Muscle of leg (tissue), 11 donors: Measurements from ENCODE around the gene CLGN. TPM values are rescaled to one million over a fixed set of nuclear protein-coding genes. Genes with fewer than 3 reads are reported as not detected.
A peak's percentile ranks its signal among the peaks of the same experiment; 100 is the strongest.

Source experiments
- DNase-seq: peaks from one replicate; pipeline ENCODE4 v3.0.0; 2013
- H3K27ac ChIP-seq: one replicate; pipeline ENCODE4 v1.5.1; 2013; ENCODE audit warnings: mild to moderate bottlenecking, low read length, control low read depth
- H3K27me3 ChIP-seq: one replicate; pipeline ENCODE4 v1.6.1; 2013; ENCODE audit warnings: low read length; ENCODE audit not compliant: control insufficient read depth, insufficient read depth
- H3K36me3 ChIP-seq: one replicate; pipeline ENCODE4 v1.6.1; 2013; ENCODE audit warnings: low read length; ENCODE audit not compliant: control insufficient read depth, insufficient read depth
- H3K4me1 ChIP-seq: one replicate; pipeline ENCODE4 v1.6.1; 2013; ENCODE audit warnings: low read length; ENCODE audit not compliant: control insufficient read depth, insufficient read depth
- H3K4me3 ChIP-seq: one replicate; pipeline ENCODE4 v1.5.1; 2013; ENCODE audit warnings: low read length, control low read depth
- H3K9me3 ChIP-seq: replicated peaks from 2 replicates; pipeline ENCODE4 v1.6.1; 2013; ENCODE audit warnings: low read depth, low read length; ENCODE audit not compliant: control insufficient read depth
- WGBS: methylation state at CpG from one replicate; pipeline ENCODE4 v1.1.5; 2013; ENCODE audit warnings: missing lambda C conversion rate; ENCODE audit not compliant: insufficient coverage; 5-methylcytosine and 5-hydroxymethylcytosine counted together
- polyA plus RNA-seq, 8 donors: library from polyadenylated mRNA; unstranded; fragments of 120-200 nt; gene quantifications; one replicate each; pipeline versions ENCODE4 v1.2.1 to v1.2.3, GENCODE V29; 2013; ENCODE audit warnings: inconsistent platforms in 1 of 8, low replicate concordance in 1 of 8; ENCODE audit not compliant: insufficient read length in 8 of 8, insufficient read depth in 1 of 8
- total RNA-seq: library from RNA; stranded (reverse); fragments of 120-200 nt; gene quantifications from one replicate; pipeline ENCODE4 v1.2.4, GENCODE V29; 2013

Gene CLGN
- total and polyA plus RNA-seq, 9 donors: 1.6 to 3.1 (median 2.3) TPM

DNA sequence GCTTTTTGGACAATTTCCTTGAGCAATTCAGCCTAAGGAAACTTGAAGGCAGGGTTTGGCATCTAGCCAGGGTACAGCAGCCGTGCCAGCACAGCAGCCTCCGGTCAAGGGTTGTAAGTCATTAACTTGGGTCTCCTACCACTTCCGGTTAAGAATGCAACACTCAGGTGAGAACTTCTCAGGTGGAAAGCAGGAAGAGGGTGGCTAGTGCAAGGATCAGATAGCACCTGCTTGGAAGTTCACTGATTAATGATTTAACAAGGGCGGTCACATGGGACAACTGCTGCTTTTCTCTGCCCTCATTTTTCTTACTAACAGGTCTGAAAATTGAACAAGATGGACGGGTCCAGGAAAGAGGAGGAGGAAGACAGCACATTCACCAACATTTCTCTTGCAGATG is 84.1 kb downstream of the CLGN start:
- peak; percentile 9 for DNase-seq

DNA sequence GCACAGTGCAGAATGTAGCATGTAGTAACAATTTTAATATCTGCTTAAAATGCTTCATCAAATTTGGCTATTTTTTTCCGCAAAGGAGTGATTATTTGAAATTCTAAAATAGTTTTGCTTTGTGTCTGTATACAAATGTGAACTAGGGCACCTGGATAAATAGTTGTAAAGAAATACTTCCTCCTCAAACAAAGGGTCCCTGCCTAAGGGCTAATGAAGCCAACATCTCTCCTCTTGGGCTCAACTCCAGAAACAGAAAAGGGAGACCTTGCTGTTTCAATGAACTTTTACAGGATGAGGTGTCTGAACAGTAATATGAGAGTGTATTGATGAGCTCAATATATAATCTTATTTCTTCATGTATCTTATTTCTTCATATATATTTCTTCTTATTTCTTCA is 84.8 kb downstream of the CLGN start:
- no CpG with 5 or more reads among the region's 1 CpG for WGBS

More for the DNA sequence above, 84.1 kb downstream of the CLGN start:
- Histone ChIP-seq H3K4me1 (no peaks in the 10 kb centered on the region), H3K36me3 (no peaks in the 10 kb centered on the region), H3K27ac (no peak overlapping the region), H3K27me3 (no peaks in the 10 kb centered on the region), H3K9me3 (no peaks in the 10 kb centered on the region), H3K4me3 (no peak overlapping the region)
- no CpG with 5 or more reads among the region's 5 CpGs for WGBS

More for the DNA sequence above, 84.8 kb downstream of the CLGN start:
- Histone ChIP-seq H3K4me3 (no peak overlapping the region), H3K27me3 (no peaks in the 10 kb centered on the region), H3K36me3 (no peaks in the 10 kb centered on the region), H3K27ac (no peak overlapping the region), H3K4me1 (no peaks in the 10 kb centered on the region), H3K9me3 (no peaks in the 10 kb centered on the region)
- no peak for DNase-seq

Other genes starting within 250 kb of the CLGN start
- 27.2 TPM for gene SCOC, start 54.0 kb downstream of the CLGN start, total RNA-seq
- 10 to 100 TPM; 38.7 to 54.9 (median 43.6) TPM for gene SCOC, start 54.0 kb downstream of the CLGN start, polyA plus RNA-seq
- gene MGAT4D, start 70.6 kb upstream of the CLGN start, total RNA-seq: not detected
- not detected for gene MGAT4D, start 70.6 kb upstream of the CLGN start, polyA plus RNA-seq
- 22.9 TPM for gene ELMOD2, start 96.5 kb upstream of the CLGN start, total RNA-seq
- 10 to 100 TPM; 17.0 to 25.8 (median 20.1) TPM for gene ELMOD2, start 96.5 kb upstream of the CLGN start, polyA plus RNA-seq
- gene UCP1, start 141.3 kb upstream of the CLGN start, total RNA-seq: not detected
- under 1 TPM in 1 of 8 donors, not detected in 7; 0.13 TPM for gene UCP1, start 141.3 kb upstream of the CLGN start, polyA plus RNA-seq